NCI-H1048 (cell line): ENCODE results near the gene RFX7.

ENCODE experiments used
- DNase-seq: peaks from one replicate; lab custom pipeline; 2025; lab: John Stamatoyannopoulos, UW

The RFX7 gene

GRCh38 chr15:56045068-56045748, 198.5 kb downstream of the RFX7 start:
- no peak for DNase-seq

DNA sequence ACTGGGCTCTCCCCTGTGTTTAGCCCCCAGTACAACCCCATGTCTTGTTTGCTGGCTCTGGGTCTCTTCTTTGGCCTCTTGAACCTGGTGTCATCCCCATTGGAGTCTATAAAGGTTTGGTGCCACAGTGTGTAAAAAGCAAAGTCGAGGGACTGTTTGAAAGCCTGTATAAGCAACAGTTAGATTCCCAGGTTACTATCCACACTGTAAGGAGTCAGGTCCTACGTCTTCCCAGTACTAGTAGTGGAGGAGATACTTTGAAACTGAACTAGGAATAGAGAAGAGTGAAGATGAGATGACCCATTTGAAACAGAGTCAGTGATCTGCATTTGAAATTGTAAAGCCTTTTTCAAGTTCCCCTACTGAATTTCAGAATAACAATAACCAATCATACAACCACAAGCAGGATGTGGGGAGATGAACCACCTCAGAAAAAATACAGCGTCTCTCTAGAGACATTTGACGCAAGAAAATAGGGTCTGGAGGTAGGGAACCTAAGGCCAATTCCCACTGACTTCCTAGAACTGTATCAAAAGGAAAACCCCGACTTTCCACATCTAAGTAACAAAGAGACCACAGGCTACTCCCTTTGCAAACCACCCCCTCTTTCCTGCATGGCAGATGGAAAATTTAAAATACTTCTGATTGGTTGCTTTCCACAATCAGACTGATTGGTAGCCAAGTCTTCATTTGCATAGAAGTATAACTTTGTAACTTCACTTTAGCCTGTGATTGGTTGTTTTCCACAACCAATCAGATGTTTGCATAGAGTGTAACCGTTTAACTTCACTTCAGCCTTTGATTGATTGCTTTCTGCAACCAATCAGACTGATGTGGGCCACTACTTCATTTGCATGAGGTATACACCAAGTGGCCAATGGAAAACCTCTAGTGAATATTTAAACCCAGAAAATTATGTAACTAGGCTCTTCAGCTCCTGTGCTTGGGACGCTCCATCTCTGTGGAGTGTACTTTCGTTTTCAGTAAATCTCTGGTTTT, 200.4 kb downstream of the RFX7 start:
- DNase-seq = no peak

DNA sequence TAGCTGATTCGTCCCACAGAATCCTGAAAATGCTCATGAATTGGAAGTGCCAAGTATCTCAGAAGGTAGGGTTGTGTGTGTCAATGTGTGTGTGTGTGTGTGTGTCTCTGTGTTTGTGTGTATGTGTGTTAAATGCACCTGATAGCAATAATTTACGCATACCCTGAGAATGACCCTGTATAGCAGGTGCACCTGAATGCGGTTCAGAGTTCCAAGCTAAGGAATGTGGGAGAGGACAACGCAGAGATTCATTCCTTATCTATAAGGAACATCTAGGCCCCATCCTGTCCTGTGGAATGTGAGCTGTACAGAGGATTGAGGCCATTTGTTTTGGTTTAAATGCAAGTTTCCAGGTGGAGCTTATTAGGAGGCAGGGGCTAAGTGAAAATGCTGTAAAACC, 201.2 kb downstream of the RFX7 start:
- DNase-seq = no peak

DNA sequence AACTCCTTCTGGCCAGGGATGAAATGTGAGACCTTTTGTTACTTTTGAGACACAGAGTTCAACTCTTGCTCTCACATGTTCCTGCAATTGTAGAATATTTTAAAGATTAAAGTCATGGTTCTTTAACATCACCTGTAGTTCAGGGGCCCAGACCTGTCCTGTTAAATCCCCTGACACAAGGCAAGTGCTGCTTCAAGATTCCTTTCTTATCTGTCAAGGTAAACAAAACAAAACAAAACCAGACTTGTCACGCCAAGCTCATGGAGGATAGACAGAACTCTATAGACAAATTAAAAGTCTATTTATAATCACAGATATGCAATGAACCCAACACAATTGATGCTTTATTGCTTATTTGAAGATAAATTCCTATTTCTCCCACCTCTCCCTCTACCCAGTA, 201.6 kb downstream of the RFX7 start:
- no peak for DNase-seq

DNA sequence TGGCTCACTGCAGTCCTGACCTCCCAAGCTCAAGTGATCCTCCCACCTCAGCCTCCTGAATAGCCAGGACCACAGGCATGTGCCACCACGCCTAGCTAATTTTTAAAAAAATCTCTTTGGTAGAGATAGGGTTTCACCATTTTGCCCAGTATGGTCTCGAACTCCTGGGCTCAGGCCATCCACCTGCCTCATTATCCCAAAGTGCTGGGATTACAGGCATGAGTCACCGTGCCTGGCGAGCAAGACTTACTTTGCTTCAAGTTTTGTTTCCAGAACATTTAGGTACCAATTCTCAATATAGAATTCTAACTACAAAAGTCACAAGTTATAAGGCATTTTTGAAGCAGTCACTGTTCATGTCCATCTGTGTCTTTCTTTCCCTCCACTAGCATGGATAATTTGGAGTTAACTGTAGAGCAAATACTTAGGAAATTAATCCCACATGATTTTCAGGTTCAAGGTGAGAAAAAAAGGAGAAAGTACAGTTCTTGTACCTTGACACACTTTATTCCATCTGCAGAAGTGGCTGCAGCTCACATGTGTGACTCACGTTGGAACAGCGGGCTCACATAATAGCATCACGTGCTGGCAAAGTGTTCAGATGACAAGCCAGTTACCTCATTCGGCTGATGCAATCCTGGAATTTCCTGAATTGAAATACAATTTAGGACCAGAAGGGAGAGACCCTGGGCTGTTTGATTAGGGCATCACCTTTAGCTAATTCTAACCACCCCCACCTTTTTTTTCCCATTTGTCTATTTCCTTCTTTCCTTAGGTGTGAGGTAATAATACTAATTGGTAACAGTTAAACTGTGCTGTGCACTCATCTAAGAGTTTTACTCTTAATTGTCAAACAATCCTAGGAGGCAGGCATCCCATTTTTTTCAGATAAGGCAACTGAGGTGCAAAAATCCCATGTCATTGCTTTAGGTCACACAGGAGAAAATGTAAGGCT, 203.3 kb downstream of the RFX7 start:
- no peak for DNase-seq

GRCh38 chr15:56038707-56039106, 205.0 kb downstream of the RFX7 start:
- no peak for DNase-seq

DNA sequence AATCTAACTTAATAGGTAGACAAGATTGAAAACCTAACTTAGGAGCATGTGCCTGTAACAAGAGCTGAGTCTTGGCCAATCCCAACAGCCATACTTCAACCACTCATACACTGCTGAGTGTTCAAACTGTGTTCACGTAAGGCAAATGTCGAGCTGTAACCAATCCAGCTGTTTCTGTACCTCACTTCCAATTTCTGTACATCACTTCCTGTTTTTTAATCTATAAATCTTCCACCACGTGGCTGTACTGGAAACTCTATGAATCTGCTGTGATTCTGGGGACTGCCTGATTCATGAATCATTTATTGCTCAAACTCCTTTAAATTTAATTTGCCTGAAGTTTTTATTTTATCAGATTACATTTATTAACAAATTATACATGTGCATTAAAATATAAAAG, 205.7 kb downstream of the RFX7 start:
- DNase-seq = no peak
